OCI-LY7 (cell line): ENCODE results near the gene TMEM200A. TPM values are rescaled to one million over a fixed set of nuclear protein-coding genes. Genes with fewer than 3 reads are reported as not detected.

Experiments used
- BruUV-seq: library from RNA; stranded (reverse); fragments of 400-500 nt; replicated peaks from 2 replicates; lab custom pipeline; 2021; lab: Mats Ljungman, UMichigan
- CTCF ChIA-PET: fragments of 300-600 bp; sonication (Branson Sonifier 250); formaldehyde crosslinking; loops from one replicate; lab custom pipeline; 2022; ENCODE audit warnings: antibody characterized with exemption; ENCODE audit not compliant: unreplicated experiment; lab: Charles Lee
- POLR2A ChIA-PET: fragments of 300-600 bp; sonication (Branson Sonifier 250); formaldehyde crosslinking; loops from one replicate; lab custom pipeline; 2022; ENCODE audit warnings: antibody characterized with exemption; lab: Charles Lee
- DNase-seq: peaks from one replicate; pipeline ENCODE4 v3.0.0-alpha.2; 2015; ENCODE audit warnings: low spot score
- H2AFZ ChIP-seq: fragments of 200-600 bp; sonication (generic), shearing (Covaris generic); 2 replicates; pipeline ENCODE4 v1.6.1; 2014; ENCODE audit warnings: mild to moderate bottlenecking, antibody characterized with exemption, low read length, moderate library complexity
- H3K27ac ChIP-seq: fragments of 200-600 bp; sonication (generic); 2 replicates; pipeline ENCODE4 v1.5.1; 2014; ENCODE audit warnings: mixed run types, low read depth, mild to moderate bottlenecking, moderate library complexity, low read length, inconsistent platforms; ENCODE audit not compliant: poor library complexity, severe bottlenecking
- H3K36me3 ChIP-seq: fragments of 200-600 bp; sonication (generic); 2 replicates; pipeline ENCODE4 v1.6.1; 2014; ENCODE audit warnings: mild to moderate bottlenecking, antibody characterized with exemption, low read length, moderate library complexity, mixed read lengths; ENCODE audit not compliant: insufficient read depth
- H3K4me1 ChIP-seq: fragments of 200-600 bp; sonication (generic); 2 replicates; pipeline ENCODE4 v1.5.1; 2014; ENCODE audit warnings: mild to moderate bottlenecking, low read length; ENCODE audit not compliant: insufficient read depth, poor library complexity, severe bottlenecking
- H3K4me2 ChIP-seq: fragments of 200-600 bp; sonication (generic); 2 replicates; pipeline ENCODE4 v1.6.1; 2014; ENCODE audit warnings: mild to moderate bottlenecking, low read length
- H3K4me3 ChIP-seq: fragments of 200-600 bp; sonication (generic); 2 replicates; pipeline ENCODE4 v1.5.1; 2014; ENCODE audit warnings: mild to moderate bottlenecking, low read depth, low read length; ENCODE audit not compliant: poor library complexity, severe bottlenecking
- H3K79me2 ChIP-seq: fragments of 200-600 bp; sonication (generic); 2 replicates; pipeline ENCODE4 v1.6.1; 2016; ENCODE audit warnings: low read depth, mild to moderate bottlenecking, low read length, moderate library complexity, mixed read lengths; ENCODE audit not compliant: insufficient read depth
- H3K9me2 ChIP-seq: fragments of 200-600 bp; sonication (generic); 2 replicates; pipeline ENCODE4 v1.6.1; 2016; ENCODE audit warnings: mild to moderate bottlenecking, low read length, mixed read lengths; ENCODE audit not compliant: insufficient read depth
- H3K9me3 ChIP-seq: fragments of 200-600 bp; sonication (generic); 2 replicates; pipeline ENCODE4 v1.6.1; 2014; ENCODE audit warnings: mild to moderate bottlenecking, mixed run types, low read length, mixed read lengths
- H4K20me1 ChIP-seq: fragments of 200-600 bp; sonication (generic); 2 replicates; pipeline ENCODE4 v1.6.1; 2014; ENCODE audit warnings: mild to moderate bottlenecking, antibody characterized with exemption, low read length, moderate library complexity, mixed read lengths; ENCODE audit not compliant: insufficient read depth
- CTCF ChIP-seq: fragments of 200-600 bp; sonication (generic); conservative IDR thresholded peaks from 2 replicates; pipeline ENCODE4 v1.5.1; 2014; ENCODE audit warnings: mild to moderate bottlenecking, antibody characterized with exemption, low read length, moderate library complexity, mixed read lengths
- EZH2phosphoT487 ChIP-seq: fragments of 200-600 bp; sonication (generic); IDR thresholded peaks from 2 replicates; pipeline ENCODE4 v1.6.1; 2018; ENCODE audit warnings: low read depth, borderline replicate concordance, mild to moderate bottlenecking, mixed run types, antibody characterized with exemption, low read length, moderate library complexity, mixed read lengths
- intact Hi-C: fragments of 100-400 bp; cut with micrococcal nuclease; formaldehyde crosslinking; loops from one replicate; pipeline ENCODE4 v1.10.0; 2022; ENCODE audit not compliant: unreplicated experiment
- total RNA-seq, 2 experiments: library from RNA; depleted of rRNA in 1 of 2; stranded (reverse); fragments of >200 nt in 1 of 2; shearing (Covaris generic) in 1 of 2; gene quantifications; 2 replicates each; pipeline ENCODE4 v1.2.3, GENCODE V29; 2014 to 2022

Gene TMEM200A
- total RNA-seq, 2 experiments from 2014 or later, result not detected

- H3K9me3 ChIP-seq, result no peaks in the 10 kb centered on the region
- no peaks in the 10 kb centered on the region for H4K20me1 ChIP-seq
- BruUV-seq, result no TSS peak
- H3K4me3 ChIP-seq, result no peak overlapping the region
- ChIA-PET POLR2A (no interaction called here), CTCF (no interaction called here)
- no peaks in the 10 kb centered on the region for H3K36me3 ChIP-seq
- intact Hi-C loops, result no loop called here
- no peak for DNase-seq
- TF ChIP-seq CTCF, result no peak
- TF ChIP-seq EZH2phosphoT487, result no peak
- no peak overlapping the region for H3K4me2 ChIP-seq
- H3K79me2 ChIP-seq, result no peaks in the 10 kb centered on the region
- H3K4me1 ChIP-seq, result no peaks in the 10 kb centered on the region
- no peaks in the 10 kb centered on the region for H3K9me2 ChIP-seq
- no peak overlapping the region for H3K27ac ChIP-seq
- no peak overlapping the region for H2AFZ ChIP-seq
Observed at GRCh38 chr6:130355572-130355971, 10.2 kb upstream of the TMEM200A start.

- Histone ChIP-seq H3K9me3 (no peaks in the 10 kb centered on the region), H4K20me1 (no peaks in the 10 kb centered on the region), H3K4me1 (no peaks in the 10 kb centered on the region), H3K27ac (no peak overlapping the region), H2AFZ (no peak overlapping the region), H3K9me2 (no peaks in the 10 kb centered on the region), H3K4me3 (no peak overlapping the region), H3K4me2 (no peak overlapping the region), H3K36me3 (no peaks in the 10 kb centered on the region), H3K79me2 (no peaks in the 10 kb centered on the region)
- intact Hi-C loops, result no loop called here
- BruUV-seq, result no TSS peak
- CTCF ChIA-PET, result no interaction called here
- DNase-seq, result no peak
- no peak for TF ChIP-seq CTCF
- TF ChIP-seq EZH2phosphoT487, result no peak
- POLR2A ChIA-PET, result interaction anchor here (1.5 kb wide), 1 partner anchor 11 kb away, joined by 3 read pairs; no protein-coding TSS in a partner anchor
Observed at GRCh38 chr6:130357436-130357835, 8.4 kb upstream of the TMEM200A start.

GRCh38 chr6:130359736-130360135, 6.1 kb upstream of the TMEM200A start:
- intact Hi-C loops, result no loop called here
- no TSS peak for BruUV-seq
- H3K9me3 ChIP-seq, result no peaks in the 10 kb centered on the region
- no peaks in the 10 kb centered on the region for H3K9me2 ChIP-seq
- H2AFZ ChIP-seq, result no peak overlapping the region
- POLR2A ChIA-PET, result no interaction called here
- TF ChIP-seq CTCF (no peak), EZH2phosphoT487 (no peak)
- H4K20me1 ChIP-seq, result no peaks in the 10 kb centered on the region
- H3K4me3 ChIP-seq, result no peak overlapping the region
- no peaks in the 10 kb centered on the region for H3K79me2 ChIP-seq
- no peak overlapping the region for H3K4me2 ChIP-seq
- no peak overlapping the region for H3K27ac ChIP-seq
- no peak for DNase-seq
- CTCF ChIA-PET, result no interaction called here
- no peaks in the 10 kb centered on the region for H3K4me1 ChIP-seq
- no peaks in the 10 kb centered on the region for H3K36me3 ChIP-seq
